Placental epithelial cell (primary cell): ENCODE measurements around the gene CERKL. TPM values are rescaled to one million over a fixed set of nuclear protein-coding genes. Genes with fewer than 3 reads are reported as not detected.

Experiments used
- total RNA-seq: library from RNA; depleted of rRNA; stranded (reverse); fragments of >200 nt; gene quantifications from 2 replicates; pipeline ENCODE4 v1.2.3, GENCODE V29; 2012

The CERKL gene, protein sequence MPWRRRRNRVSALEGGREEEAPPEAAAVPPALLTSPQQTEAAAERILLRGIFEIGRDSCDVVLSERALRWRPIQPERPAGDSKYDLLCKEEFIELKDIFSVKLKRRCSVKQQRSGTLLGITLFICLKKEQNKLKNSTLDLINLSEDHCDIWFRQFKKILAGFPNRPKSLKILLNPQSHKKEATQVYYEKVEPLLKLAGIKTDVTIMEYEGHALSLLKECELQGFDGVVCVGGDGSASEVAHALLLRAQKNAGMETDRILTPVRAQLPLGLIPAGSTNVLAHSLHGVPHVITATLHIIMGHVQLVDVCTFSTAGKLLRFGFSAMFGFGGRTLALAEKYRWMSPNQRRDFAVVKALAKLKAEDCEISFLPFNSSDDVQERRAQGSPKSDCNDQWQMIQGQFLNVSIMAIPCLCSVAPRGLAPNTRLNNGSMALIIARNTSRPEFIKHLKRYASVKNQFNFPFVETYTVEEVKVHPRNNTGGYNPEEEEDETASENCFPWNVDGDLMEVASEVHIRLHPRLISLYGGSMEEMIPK
- 0.33 TPM in 1 of 2 replicates, not detected in the other for total RNA-seq

DNA sequence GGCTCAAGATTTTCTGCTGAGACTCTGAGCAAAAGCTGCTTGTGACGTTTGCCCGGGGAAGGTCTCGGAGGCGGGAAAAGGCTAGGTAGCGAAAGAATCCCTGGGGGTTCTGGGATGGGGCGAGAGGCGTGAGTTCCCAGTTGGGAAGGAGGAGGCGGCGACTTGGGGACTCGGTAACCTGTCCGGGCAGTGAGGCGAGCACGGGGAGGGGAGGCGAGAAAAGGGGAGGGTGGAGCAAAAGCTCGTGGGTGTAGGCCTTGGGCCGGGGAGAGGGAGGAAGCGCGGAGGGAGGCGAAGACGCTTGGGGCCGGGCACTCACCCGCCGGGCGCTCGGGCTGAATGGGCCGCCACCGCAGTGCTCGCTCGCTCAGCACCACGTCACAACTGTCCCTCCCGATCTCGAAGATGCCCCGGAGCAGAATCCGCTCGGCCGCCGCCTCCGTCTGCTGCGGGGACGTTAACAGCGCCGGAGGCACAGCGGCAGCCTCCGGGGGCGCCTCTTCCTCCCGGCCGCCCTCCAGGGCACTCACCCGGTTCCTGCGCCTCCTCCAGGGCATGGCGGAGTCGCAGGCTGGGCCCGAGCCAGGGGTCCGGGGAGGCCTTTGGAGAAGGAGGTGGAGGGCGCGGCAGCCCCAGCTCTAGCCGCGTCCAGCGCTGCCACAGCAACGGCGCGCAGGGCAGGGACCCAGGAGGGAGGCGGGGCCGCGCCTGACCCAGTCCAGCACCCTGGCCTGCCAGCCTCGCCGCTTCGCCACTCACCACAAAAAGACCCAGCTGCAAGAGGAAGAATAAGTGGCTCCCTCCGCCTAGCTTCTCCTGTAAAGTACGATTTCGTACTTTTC lies at the start of gene CERKL:
CERKL (minus strand) TSS at position 656 of the 842 bp plus-strand sequence; CDS start at position 557, 99 bp downstream.

DNA sequence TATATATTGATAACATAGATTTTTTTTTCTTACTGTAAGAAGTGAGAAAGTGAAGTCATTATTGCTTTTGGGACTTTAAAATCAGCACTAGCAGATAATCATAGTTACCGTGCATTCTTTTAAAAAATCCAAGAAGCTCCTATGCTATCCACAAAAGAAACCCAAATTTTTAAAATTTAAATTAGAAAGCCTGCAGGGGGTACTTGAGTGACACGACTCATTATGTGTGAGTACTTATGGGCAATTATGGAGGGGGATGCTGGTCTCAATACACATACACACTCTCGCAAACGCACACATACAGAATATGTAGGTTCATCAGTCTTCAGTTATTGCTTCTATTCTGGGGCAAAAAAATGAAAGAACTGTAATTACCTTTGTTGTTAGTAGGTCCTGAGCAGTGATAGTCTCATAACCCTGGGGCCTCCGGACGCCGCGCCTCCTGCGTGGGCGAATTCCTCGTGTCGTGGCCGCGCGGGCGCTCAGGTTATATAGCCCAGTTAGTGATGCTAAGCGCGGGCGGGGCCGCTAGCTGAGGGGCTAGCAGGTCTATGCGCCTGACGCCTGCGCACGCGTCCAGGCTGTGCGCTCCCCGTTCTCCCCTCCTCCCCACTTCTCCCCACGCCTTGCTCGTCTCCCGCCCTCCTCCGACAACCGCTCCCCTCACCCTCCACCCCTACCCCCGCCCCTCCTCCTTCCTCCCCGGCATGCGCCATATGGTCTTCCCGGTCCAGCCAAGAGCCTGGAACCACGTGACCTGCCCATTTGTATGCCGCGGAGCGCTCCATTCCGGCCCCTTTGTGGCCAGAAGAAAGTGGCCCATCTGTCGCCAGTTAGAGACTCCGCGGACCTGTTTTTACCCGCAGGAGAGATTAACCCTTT lies 23.4 kb upstream of the CERKL start, which contains the start of gene NEUROD1:
NEUROD1 (minus strand) TSS at position 463 of the 882 bp plus-strand sequence. CDS start 1,657 bp downstream, outside the sequence.

Other genes with a start within 250 kb of the CERKL start
- 0.79 TPM in 1 of 2 replicates, not detected in the other for gene ITGA4, start 199.7 kb downstream of the CERKL start, total RNA-seq
- gene NEUROD1, start 23.4 kb upstream of the CERKL start, total RNA-seq = not detected in 2 replicates
- gene ITPRID2, start 234.6 kb upstream of the CERKL start, total RNA-seq = 135 and 316 TPM in 2 replicates